KMS-11 (cell line): ENCODE data around the gene IFIT1B.
"Not testable (repeated sequence)": the region's sequence is repeated elsewhere in the genome, so short reads cannot be mapped to it uniquely, and the experiment has no call there.

Experiments used
- H2AFZ ChIP-seq: fragments of 200-600 bp; sonication (generic); 2 replicates; pipeline ENCODE4 v1.6.1; 2016; ENCODE audit warnings: antibody characterized with exemption, mixed run types, low read depth
- H3K27ac ChIP-seq: fragments of 200-600 bp; sonication (generic); 2 replicates; pipeline ENCODE4 v1.6.1; 2016; ENCODE audit warnings: mild to moderate bottlenecking, mixed run types
- H3K27me3 ChIP-seq: fragments of 200-600 bp; sonication (generic); 2 replicates; pipeline ENCODE4 v1.6.1; 2017; ENCODE audit warnings: mild to moderate bottlenecking, low read depth, mixed run types, moderate library complexity; ENCODE audit not compliant: insufficient read depth
- H3K36me3 ChIP-seq: fragments of 200-600 bp; sonication (generic); 2 replicates; pipeline ENCODE4 v1.6.1; 2017; ENCODE audit warnings: mild to moderate bottlenecking, mixed run types; ENCODE audit not compliant: insufficient read depth
- H3K4me1 ChIP-seq: fragments of 200-600 bp; sonication (generic); 2 replicates; pipeline ENCODE4 v1.6.1; 2016; ENCODE audit warnings: mild to moderate bottlenecking, low read depth, mixed run types; ENCODE audit not compliant: poor library complexity, severe bottlenecking
- H3K4me2 ChIP-seq: fragments of 200-600 bp; sonication (generic); 2 replicates; pipeline ENCODE4 v1.7.0; 2016; ENCODE audit warnings: mild to moderate bottlenecking, mixed run types
- H3K4me3 ChIP-seq: fragments of 200-600 bp; sonication (generic); IDR thresholded peaks from 2 replicates; pipeline ENCODE4 v1.6.1; 2017; ENCODE audit warnings: low read depth, low read length, mixed read lengths; ENCODE audit not compliant: insufficient read depth
- H3K79me2 ChIP-seq: fragments of 200-600 bp; sonication (generic); 2 replicates; pipeline ENCODE4 v1.6.1; 2016; ENCODE audit warnings: low read depth, mixed run types; ENCODE audit not compliant: insufficient read depth
- H3K9ac ChIP-seq: fragments of 200-600 bp; sonication (generic); 2 replicates; pipeline ENCODE4 v1.6.1; 2016; ENCODE audit warnings: mild to moderate bottlenecking, mixed run types
- H4K20me1 ChIP-seq: fragments of 200-600 bp; sonication (generic); 2 replicates; pipeline ENCODE4 v1.6.1; 2016; ENCODE audit warnings: mild to moderate bottlenecking, mixed run types; ENCODE audit not compliant: insufficient read depth
- TF ChIP-seq, protein P1 (sequence below): fragments of 200-600 bp; sonication (generic); conservative IDR thresholded peaks from 2 replicates; pipeline ENCODE4 v1.6.1; 2017; ENCODE audit warnings: low read depth, mild to moderate bottlenecking, antibody characterized with exemption, low read length, moderate library complexity, mixed read lengths

IFIT1B gene

DNA sequence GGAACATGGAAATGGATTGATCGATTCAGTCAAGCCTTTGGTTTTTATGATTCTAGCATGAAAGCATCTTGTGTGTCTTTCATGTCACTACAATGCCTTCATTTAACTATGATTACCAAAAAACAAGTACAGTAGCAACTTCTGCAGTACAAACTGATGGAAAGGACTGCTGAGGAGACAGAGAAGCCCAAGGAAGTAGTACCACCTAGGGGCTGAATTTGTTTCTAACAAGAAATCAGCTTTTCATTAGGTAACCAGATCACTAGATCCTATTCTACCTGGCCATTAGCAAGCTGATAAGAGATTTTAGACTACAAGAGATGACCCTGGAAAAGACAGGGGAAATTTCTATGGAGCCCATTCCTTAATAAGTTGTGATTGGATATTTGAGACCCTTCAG is 11.4 kb downstream of the IFIT1B start:
- Histone ChIP-seq H3K36me3 (no peaks in the 10 kb centered on the region), H3K4me2 (no peak overlapping the region), H3K9ac (no peak overlapping the region), H3K4me3 (no peak overlapping the region), H3K79me2 (no peaks in the 10 kb centered on the region), H3K4me1 (peaks cover 55% of the 10 kb centered on the region), H3K27me3 (no peaks in the 10 kb centered on the region), H3K27ac (no peak overlapping the region), H2AFZ (no peak overlapping the region), H4K20me1 (no peaks in the 10 kb centered on the region)
- TF ChIP-seq, protein P1, sequence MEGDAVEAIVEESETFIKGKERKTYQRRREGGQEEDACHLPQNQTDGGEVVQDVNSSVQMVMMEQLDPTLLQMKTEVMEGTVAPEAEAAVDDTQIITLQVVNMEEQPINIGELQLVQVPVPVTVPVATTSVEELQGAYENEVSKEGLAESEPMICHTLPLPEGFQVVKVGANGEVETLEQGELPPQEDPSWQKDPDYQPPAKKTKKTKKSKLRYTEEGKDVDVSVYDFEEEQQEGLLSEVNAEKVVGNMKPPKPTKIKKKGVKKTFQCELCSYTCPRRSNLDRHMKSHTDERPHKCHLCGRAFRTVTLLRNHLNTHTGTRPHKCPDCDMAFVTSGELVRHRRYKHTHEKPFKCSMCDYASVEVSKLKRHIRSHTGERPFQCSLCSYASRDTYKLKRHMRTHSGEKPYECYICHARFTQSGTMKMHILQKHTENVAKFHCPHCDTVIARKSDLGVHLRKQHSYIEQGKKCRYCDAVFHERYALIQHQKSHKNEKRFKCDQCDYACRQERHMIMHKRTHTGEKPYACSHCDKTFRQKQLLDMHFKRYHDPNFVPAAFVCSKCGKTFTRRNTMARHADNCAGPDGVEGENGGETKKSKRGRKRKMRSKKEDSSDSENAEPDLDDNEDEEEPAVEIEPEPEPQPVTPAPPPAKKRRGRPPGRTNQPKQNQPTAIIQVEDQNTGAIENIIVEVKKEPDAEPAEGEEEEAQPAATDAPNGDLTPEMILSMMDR: peak; percentile 27; the same call in 1 of the 2 replicates

DNA sequence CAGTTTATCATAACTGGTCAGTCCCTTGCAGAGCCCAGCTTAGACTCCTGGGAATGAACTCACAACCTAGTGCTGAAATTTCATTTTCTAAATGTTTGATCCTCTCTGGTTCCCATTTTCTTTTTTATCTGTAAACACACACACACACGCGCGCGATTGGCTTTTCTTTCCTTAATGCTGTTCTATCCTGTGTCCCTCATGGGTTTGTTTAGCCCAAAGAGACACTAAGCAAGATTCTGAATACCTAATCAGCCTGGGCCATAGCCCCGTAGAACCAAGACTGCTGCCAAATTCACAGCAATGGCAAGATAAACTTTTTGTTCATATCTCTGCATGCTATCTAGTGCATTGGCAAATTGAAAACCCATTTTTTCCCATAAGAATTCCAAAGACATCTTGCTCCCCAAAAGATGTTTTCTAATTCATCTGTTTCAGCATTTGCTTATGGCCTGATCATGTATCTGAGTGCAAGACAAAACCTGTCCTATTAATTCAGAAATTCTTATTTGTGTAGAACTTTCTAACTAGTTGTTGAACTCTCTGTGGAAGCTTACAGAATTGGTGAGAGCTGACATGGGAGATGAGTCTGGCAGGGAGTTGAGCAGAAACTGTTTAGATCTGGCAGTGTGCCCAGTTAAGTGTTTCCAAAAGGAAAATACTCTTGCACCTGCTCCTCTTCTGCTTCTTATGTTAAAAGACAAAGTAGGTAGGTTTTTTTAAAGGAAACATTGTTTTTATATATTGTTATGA is 12.8 kb downstream of the IFIT1B start:
- Histone ChIP-seq H3K9ac (no peak overlapping the region), H3K36me3 (no peaks in the 10 kb centered on the region), H3K27me3 (no peaks in the 10 kb centered on the region), H3K27ac (no peak overlapping the region), H3K79me2 (no peaks in the 10 kb centered on the region), H4K20me1 (no peaks in the 10 kb centered on the region), H3K4me1 (peaks cover 55% of the 10 kb centered on the region), H2AFZ (no peak overlapping the region), H3K4me3 (no peak overlapping the region), H3K4me2 (peak overlapping the region; percentile 67)
- TF ChIP-seq, protein P1: no peak

DNA sequence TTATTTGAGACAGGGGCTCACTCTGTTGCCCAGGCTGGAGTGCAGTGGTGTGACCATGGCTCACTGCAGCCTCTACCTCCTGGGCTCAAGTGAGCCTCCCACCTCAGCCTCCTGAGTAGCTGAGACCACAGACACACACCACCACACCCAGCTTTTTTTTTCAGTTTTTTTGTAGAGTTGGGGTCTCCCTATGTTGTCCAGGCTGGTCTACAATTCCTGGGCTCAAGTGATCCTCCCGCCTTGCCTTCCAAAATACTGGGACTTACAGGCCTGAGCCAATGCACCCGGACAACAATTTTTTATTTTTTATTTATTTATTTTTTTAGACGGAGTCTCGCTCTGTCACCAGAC is 13.3 kb downstream of the IFIT1B start:
- not testable (repeated sequence) for H3K4me3 ChIP-seq, H3K27ac ChIP-seq, H3K9ac ChIP-seq, H3K79me2 ChIP-seq, H3K36me3 ChIP-seq, H4K20me1 ChIP-seq, H3K27me3 ChIP-seq, H2AFZ ChIP-seq
- Histone ChIP-seq H3K4me1 (peaks cover 55% of the 10 kb centered on the region), H3K4me2 (peak overlapping the region; percentile 67)

DNA sequence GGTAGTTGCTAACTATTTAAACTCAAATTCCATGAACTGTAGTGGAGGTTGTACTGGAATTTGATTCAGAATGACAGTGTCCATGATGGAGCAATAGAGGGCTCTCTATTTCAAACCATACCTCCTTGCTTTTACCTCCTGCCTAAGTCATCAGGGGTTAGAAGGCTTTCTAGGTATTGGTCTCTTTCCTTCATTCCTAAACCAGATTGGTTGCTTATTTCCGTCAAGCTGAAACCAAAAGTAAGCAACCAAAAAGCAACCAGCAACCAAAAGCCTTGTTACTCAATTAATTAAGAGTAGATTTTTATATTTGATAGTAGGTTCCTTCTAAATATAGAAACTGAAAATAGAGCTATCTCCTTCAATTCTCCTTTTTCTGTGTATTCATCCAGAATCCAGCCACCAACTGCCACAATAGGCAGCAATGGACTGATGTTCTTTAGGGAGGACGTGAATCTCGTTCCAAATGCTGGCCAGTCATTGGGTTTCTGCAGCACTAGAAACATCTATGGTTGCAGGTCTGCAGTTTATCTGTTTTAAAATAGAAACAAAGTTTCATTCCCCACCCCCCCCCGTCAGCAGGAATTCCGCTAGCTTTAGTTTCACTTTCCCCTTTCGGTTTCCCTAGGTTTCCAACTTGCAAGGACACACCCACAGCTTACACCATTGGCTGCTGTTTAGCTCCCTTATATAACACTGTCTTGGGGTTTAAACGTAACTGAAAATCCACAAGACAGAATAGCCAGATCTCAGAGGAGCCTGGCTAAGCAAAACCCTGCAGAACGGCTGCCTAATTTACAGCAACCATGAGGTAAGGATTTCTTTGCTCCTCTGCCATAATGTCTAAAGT is 14.3 kb downstream of the IFIT1B start, which contains the start of gene IFIT1:
TSS of gene IFIT1 (plus strand) at position 717 of the 850 bp plus-strand sequence. CDS start at position 807, 90 bp downstream.
- TF ChIP-seq, protein P1: no peak
- H4K20me1 ChIP-seq: no peaks in the 10 kb centered on the region
- no peaks in the 10 kb centered on the region for H3K79me2 ChIP-seq
- H3K4me3 ChIP-seq: no peak within 1 kb of the TSS
- H3K9ac ChIP-seq: no peak within 1 kb of the TSS; the same call in 1 of the 2 replicates
- H3K4me2 ChIP-seq: peak within 1 kb of the TSS; percentile 67
- peaks cover 55% of the 10 kb centered on the region for H3K4me1 ChIP-seq
- no peaks in the 10 kb centered on the region for H3K36me3 ChIP-seq
- H2AFZ ChIP-seq: 0 out of 2 replicates have a peak within 1 kb of the TSS, but pooled peaks have one; percentile 14
- H3K27me3 ChIP-seq: no peaks in the 10 kb centered on the region
- H3K27ac ChIP-seq: peak within 1 kb of the TSS; percentile 47; the same call in 1 of the 2 replicates
